ENCODE data around the gene DAND5.
A peak's percentile ranks its signal among the peaks of the same experiment; 100 is the strongest.
"Not testable (repeated sequence)": the region's sequence is repeated elsewhere in the genome, so short reads cannot be mapped to it uniquely, and the experiment has no call there.

Gene DAND5

GRCh38 chr19:12946092-12946721, 23.2 kb upstream of the DAND5 start:
- peak; percentile 91 for DNase-seq (ENCODE audit: low spot score)

GRCh38 chr19:12946731-12947496, 22.5 kb upstream of the DAND5 start:
- DNase-seq (ENCODE audit: low spot score) = no peak

DNA sequence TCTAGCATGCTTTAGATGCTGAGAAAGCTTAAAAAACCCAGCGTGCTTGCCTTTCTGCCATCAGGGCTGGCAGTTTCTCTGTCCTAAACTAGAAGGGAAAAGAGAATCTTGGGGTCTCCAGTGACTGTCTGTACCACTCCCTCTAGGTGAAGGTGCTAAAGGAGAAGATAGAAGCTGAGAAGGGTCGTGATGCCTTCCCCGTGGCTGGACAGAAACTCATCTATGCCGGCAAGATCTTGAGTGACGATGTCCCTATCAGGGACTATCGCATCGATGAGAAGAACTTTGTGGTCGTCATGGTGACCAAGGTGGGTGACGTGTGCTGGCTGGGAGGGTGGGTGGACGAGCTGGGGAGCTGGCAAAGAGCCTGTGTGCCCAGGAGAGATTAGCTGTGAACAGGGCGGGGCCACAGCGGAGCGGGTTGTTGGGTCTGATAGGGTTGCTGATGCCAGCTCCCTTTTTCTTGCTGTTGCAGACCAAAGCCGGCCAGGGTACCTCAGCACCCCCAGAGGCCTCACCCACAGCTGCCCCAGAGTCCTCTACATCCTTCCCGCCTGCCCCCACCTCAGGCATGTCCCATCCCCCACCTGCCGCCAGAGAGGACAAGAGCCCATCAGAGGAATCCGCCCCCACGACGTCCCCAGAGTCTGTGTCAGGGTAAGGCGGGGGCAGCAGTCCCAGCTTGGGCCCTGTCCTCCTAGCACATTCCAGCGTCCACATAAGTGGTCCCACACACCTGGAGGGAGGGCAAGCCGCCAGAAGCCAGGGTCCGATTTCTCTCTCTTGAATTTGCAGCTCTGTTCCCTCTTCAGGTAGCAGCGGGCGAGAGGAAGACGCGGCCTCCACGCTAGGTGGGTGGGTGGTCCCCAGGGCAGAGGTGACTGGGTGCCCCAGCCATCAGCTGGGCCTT, 21.4 kb upstream of the DAND5 start:
- DNase-seq (ENCODE audit: low spot score) = no peak

DNA sequence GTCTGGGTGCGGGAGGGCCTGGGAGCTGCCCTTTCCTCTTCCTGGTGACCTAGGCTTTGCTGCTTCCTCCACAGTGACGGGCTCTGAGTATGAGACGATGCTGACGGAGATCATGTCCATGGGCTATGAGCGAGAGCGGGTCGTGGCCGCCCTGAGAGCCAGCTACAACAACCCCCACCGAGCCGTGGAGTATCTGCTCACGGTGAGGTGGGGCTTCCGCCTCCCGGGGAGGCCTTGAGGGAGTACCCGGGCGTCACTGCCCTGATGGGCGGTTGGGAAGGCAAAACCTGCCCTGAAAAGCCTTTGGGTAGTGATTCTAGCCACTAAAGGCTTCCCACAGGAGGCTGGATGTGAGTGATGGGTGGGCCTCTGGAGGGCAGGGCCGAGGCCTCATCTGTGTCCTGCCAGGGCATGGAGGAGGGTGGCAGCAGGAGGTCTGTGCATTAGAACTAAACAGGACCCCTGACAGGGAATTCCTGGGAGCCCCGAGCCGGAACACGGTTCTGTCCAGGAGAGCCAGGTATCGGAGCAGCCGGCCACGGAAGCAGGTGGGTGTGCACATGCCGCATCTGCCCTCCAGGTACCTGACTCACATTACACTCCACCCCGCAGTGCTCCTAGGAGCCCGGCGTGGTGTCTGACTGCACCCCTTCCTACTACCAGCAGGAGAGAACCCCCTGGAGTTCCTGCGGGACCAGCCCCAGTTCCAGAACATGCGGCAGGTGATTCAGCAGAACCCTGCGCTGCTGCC, 20.6 kb upstream of the DAND5 start:
- no peak for DNase-seq (ENCODE audit: low spot score)

DNA sequence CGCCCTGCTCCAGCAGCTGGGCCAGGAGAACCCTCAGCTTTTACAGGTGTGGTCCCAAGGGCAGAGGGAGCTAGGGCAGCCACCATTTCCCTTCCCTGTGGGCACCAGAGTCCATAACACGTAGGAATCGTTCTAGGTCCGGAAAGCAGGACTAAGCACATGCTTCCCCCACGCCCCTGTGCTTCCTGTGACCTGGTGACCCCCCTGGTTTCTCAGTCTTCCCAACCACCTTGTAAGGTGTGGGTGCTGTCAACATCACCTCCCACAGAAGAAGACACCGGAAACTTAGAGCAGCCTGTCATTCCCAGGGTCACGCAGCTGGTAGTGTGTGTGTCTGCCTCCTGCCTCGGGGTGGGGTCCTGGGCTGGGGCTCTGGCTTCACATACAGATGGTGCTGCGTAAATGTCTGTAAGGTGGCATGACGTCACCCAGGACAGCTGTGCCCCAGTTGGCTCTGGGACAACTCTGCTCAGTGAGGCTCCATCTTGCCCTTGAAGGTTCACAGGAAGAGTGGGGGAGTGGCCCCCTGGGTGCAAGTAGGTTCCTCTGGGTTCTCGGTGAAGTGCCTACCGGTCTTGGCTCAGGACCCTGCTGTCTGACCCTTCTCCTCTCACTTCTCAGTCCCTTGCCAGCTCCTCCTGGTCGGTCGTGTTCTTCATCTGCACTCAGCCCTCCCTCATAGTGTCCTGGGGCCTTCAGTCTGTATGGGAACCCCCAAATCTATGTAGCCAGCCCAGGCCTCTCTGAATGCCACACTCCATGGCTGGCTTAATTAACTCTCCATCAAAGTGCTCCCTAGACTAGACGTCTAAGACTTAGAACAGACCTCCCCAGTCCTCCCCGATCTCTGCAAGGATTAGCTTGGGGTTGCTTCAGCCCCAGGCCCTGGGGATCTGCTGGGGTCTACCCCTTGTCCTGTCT, 19.8 kb upstream of the DAND5 start:
- no peak for DNase-seq (ENCODE audit: low spot score)

GRCh38 chr19:12952050-12952449, 17.3 kb upstream of the DAND5 start:
- not testable (repeated sequence) for DNase-seq (ENCODE audit: low spot score)

GRCh38 chr19:12952488-12953137, 16.8 kb upstream of the DAND5 start:
- peak; percentile 78 for DNase-seq (ENCODE audit: low spot score)

DNA sequence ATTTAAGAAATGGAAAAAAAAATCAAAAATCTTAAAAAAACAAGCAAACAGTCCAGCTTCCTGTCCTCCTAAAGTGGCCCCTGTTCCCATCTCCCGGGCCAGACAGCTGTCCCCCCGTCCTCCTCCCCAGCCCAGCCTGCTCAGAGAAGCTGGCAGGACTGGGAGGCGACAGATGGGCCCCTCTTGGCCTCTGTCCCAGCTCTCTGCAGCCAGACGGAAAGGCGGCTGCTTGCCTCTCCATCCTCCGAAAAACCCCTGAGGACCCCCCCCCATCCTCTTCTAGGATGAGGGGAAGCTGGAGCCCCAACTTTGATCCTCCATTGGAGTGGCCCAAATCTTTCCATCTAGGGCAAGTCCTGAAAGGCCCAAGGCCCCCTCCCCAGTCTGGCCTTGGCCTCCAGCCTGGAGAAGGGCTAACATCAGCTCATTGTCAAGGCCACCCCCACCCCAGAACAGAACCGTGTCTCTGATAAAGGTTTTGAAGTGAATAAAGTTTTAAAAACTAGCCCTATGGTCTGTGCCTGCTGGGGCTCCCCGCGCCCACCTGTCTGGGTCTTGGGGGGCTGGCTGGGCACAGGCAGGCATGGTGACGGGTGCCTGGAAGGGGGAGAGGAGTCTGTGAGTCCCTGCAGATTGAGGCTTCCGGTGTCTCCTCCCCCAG, 16.1 kb upstream of the DAND5 start:
- peak; percentile 37 for DNase-seq (ENCODE audit: low spot score)

GRCh38 chr19:12953799-12954611, 15.4 kb upstream of the DAND5 start:
- DNase-seq (ENCODE audit: low spot score) = no peak

DNA sequence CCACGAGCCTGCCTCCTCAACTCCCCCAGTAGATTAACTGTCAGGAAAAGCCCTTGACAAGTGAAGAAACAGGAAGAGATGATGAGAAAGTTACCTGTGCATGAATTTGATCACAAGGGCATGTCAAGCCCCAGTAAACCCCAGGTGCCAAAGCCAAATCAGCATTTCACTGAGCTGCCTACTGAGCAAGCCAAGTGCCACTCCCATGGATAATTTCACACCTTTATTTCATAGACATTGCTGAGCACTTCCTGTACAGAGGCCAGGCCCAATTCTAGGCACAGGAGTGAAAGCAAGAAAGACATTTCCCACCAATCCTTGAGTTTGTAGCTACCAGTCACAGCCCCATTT, 14.8 kb upstream of the DAND5 start:
- no peak for DNase-seq (ENCODE audit: low spot score)

GRCh38 chr19:12955575-12955974, 13.8 kb upstream of the DAND5 start:
- DNase-seq (ENCODE audit: low spot score) = not testable (repeated sequence)

GRCh38 chr19:12955996-12956395, 13.4 kb upstream of the DAND5 start:
- no peak for DNase-seq (ENCODE audit: low spot score)

- DNase-seq (ENCODE audit: low spot score) = peak; percentile 91
These were observed 12.7 kb upstream of the DAND5 start, which contains the start of gene GADD45GIP1 for GRCh38 chr19:12956446-12957388. Gene GADD45GIP1 (minus strand): TSS chr19:12957223. CDS start chr19:12957212, 11 bp downstream.

- not testable (repeated sequence) for DNase-seq (ENCODE audit: low spot score)
These were observed 11.9 kb upstream of the DAND5 start for GRCh38 chr19:12957389-12957952.

DNA sequence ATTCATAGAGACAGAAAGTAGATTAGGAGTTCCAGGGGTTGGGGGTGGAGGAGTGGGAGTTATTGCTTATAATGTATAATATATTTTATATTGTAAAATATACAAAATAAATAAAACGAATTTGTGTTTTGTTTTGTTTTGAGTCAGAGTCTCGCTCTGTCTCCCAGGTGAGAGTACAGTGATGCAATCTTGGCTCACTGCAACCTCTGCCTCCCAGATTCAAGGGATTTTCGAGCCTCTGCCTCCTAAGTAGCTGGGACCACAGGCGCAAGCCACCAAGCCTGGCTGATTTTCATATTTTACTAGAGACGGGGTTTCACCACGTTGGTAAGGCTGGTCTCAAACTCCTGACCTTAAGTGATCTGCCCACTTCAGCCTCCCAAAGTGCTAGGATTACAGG, 9.9 kb upstream of the DAND5 start:
- no peak for DNase-seq (ENCODE audit: low spot score)

DNA sequence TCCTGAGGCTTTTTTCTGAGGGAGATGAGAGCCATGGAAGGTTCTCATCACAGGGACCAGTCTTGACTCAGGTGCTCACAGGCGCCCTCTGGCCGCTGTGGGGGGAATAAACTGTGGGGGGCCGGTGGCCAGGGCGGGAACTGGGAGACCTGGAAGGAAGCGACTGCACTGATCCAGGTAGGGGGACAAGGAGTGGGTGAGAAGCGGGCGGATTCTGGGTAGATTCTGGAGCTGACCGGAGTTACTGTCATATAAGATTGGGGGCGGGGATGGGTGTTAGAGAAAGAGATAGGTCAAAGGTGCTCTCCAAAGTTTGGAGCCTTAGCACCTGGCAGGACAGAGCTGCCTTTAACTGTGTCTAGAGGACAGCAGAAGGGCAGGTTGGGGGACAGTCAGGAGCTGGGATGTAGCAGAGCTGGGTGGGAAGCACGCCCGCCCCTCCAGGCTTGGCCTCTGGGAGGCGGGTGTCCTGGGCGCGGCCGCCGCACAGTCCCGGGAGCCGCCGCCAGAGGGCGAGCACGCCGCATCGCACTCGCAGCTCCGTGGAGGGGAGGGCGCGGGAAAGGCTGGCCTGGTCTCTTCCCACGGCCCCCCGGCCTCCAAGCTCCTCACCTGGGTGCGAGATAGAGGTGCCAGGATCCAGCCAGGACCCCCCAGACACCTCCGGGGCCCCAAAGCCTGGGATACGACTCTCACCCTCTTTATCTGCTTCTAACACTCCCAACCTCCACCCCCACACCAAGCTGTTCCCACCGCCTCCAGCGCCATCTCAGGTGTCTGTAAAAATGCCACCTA, 4.2 kb upstream of the DAND5 start:
- DNase-seq (ENCODE audit: low spot score) = peak; percentile 92

- DNase-seq (ENCODE audit: low spot score) = no peak
These were observed 3.6 kb upstream of the DAND5 start for GRCh38 chr19:12965812-12966135.
